Osteoblast (primary cell): Measurements from ENCODE around the gene SMIM29. TPM values are rescaled to one million over a fixed set of nuclear protein-coding genes. Genes with fewer than 3 reads are reported as not detected.
"Not testable (repeated sequence)": the region's sequence is repeated elsewhere in the genome, so short reads cannot be mapped to it uniquely, and the experiment has no call there.

Source experiments
- DNase-seq: peaks from one replicate; pipeline ENCODE4 v3.0.0; 2011; ENCODE audit warnings: low spot score, mixed read lengths; ENCODE audit not compliant: insufficient read length; ENCODE audit errors: missing footprints
- H2AFZ ChIP-seq: 2 replicates; pipeline ENCODE4 v1.6.0; 2011; ENCODE audit warnings: mild to moderate bottlenecking, low read length
- H3K27ac ChIP-seq: 2 replicates; pipeline ENCODE4 v1.5.1; 2011; ENCODE audit warnings: mild to moderate bottlenecking, low read depth, low read length, moderate library complexity
- H3K27me3 ChIP-seq: 2 replicates; pipeline ENCODE4 v1.6.0; 2012; ENCODE audit warnings: mild to moderate bottlenecking, control low read depth, inconsistent platforms, low read length, moderate library complexity; ENCODE audit not compliant: insufficient read depth
- H3K36me3 ChIP-seq: 2 replicates; pipeline ENCODE4 v1.5.1; 2011; ENCODE audit warnings: mild to moderate bottlenecking, low read length, control low read depth, moderate library complexity; ENCODE audit not compliant: insufficient read depth
- H3K4me1 ChIP-seq: 2 replicates; pipeline ENCODE4 v1.5.1; 2011; ENCODE audit warnings: mild to moderate bottlenecking, low read length, control low read depth, moderate library complexity; ENCODE audit not compliant: insufficient read depth
- H3K4me2 ChIP-seq: 2 replicates; pipeline ENCODE4 v1.6.0; 2011; ENCODE audit warnings: mild to moderate bottlenecking, low read length; ENCODE audit not compliant: insufficient read depth
- H3K4me3 ChIP-seq: fragments of 200-600 bp; sonication (generic); 3 replicates; pipeline ENCODE4 v1.5.1; 2012; ENCODE audit warnings: mild to moderate bottlenecking, low read length, inconsistent platforms; ENCODE audit not compliant: insufficient read depth
- H3K79me2 ChIP-seq: 2 replicates; pipeline ENCODE4 v1.6.0; 2012; ENCODE audit warnings: mild to moderate bottlenecking, low read length, control low read depth, inconsistent platforms; ENCODE audit not compliant: insufficient read depth
- H3K9me3 ChIP-seq: 2 replicates; pipeline ENCODE4 v1.5.1; 2011; ENCODE audit warnings: low read depth, low read length, control low read depth
- H4K20me1 ChIP-seq: 2 replicates; pipeline ENCODE4 v1.6.0; 2012; ENCODE audit warnings: mild to moderate bottlenecking, low read length, control low read depth; ENCODE audit not compliant: insufficient read depth
- CTCF ChIP-seq: IDR thresholded peaks from 2 replicates; pipeline ENCODE4 v1.5.1; 2011; ENCODE audit warnings: mild to moderate bottlenecking, low read depth, low read length, moderate library complexity; ENCODE audit errors: extremely low read depth
- total RNA-seq: library from RNA; depleted of rRNA; stranded (reverse); fragments of >200 nt; gene quantifications from 2 replicates; pipeline ENCODE4 v1.2.3, GENCODE V29; 2012

SMIM29 gene
- total RNA-seq, 1 donor = 35.1 TPM

GRCh38 chr6:34272013-34272926 lies 23.5 kb upstream of the SMIM29 start:
- Histone ChIP-seq H3K79me2 (no peaks in the 10 kb centered on the region), H3K4me3 (no peak overlapping the region), H3K9me3 (no peaks in the 10 kb centered on the region), H2AFZ (no peak overlapping the region), H3K36me3 (no peaks in the 10 kb centered on the region), H3K27ac (no peak overlapping the region), H3K4me2 (no peak overlapping the region), H3K4me1 (no peaks in the 10 kb centered on the region), H4K20me1 (no peaks in the 10 kb centered on the region), H3K27me3 (no peaks in the 10 kb centered on the region)
- TF ChIP-seq CTCF = no peak
- peak; percentile 59 for DNase-seq

GRCh38 chr6:34269658-34270341 lies 21.0 kb upstream of the SMIM29 start:
- H3K79me2 ChIP-seq, H3K4me1 ChIP-seq, H3K9me3 ChIP-seq, H3K27me3 ChIP-seq, H3K36me3 ChIP-seq, DNase-seq, H4K20me1 ChIP-seq, H3K4me2 ChIP-seq, H3K4me3 ChIP-seq, H2AFZ ChIP-seq, H3K27ac ChIP-seq: not testable (repeated sequence)

GRCh38 chr6:34269132-34269531 lies 20.3 kb upstream of the SMIM29 start:
- H3K27me3 ChIP-seq, H4K20me1 ChIP-seq, DNase-seq, H3K27ac ChIP-seq, H3K4me1 ChIP-seq, H3K4me2 ChIP-seq, H3K4me3 ChIP-seq, H3K79me2 ChIP-seq, H3K36me3 ChIP-seq, H2AFZ ChIP-seq, H3K9me3 ChIP-seq: not testable (repeated sequence)

GRCh38 chr6:34267746-34268145 lies 18.9 kb upstream of the SMIM29 start:
- no peak overlapping the region for H3K4me2 ChIP-seq
- no peaks in the 10 kb centered on the region for H3K27me3 ChIP-seq
- no peak overlapping the region for H3K4me3 ChIP-seq
- no peak overlapping the region for H3K27ac ChIP-seq
- TF ChIP-seq CTCF = no peak
- H3K9me3 ChIP-seq = no peaks in the 10 kb centered on the region
- H4K20me1 ChIP-seq = no peaks in the 10 kb centered on the region
- H3K4me1 ChIP-seq = no peaks in the 10 kb centered on the region
- DNase-seq = no peak
- H2AFZ ChIP-seq = no peak overlapping the region
- H3K36me3 ChIP-seq = no peaks in the 10 kb centered on the region
- no peaks in the 10 kb centered on the region for H3K79me2 ChIP-seq

GRCh38 chr6:34263484-34263883 lies 14.7 kb upstream of the SMIM29 start:
- not testable (repeated sequence) for H3K4me1 ChIP-seq, H3K27ac ChIP-seq, H3K36me3 ChIP-seq, H3K9me3 ChIP-seq, H3K4me3 ChIP-seq, H4K20me1 ChIP-seq, DNase-seq, H3K4me2 ChIP-seq, H3K79me2 ChIP-seq, H2AFZ ChIP-seq, H3K27me3 ChIP-seq
